GM12878 (cell line): ENCODE results near the gene TCERG1. TPM values are rescaled to one million over a fixed set of nuclear protein-coding genes. Genes with fewer than 3 reads are reported as not detected.

Experiments used
- ATAC-seq: fragments of 200-7000 bp; cut with Tn5 transposase; 3 replicates; pipeline ENCODE4 v1.9.1; 2020; ENCODE audit warnings: mild to moderate bottlenecking, moderate library complexity
- BruUV-seq: library from RNA; stranded (reverse); fragments of 400-500 nt; replicated peaks from 2 replicates; lab custom pipeline; 2021; lab: Mats Ljungman, UMichigan
- CTCF ChIA-PET: fragments of 300-600 bp; sonication (Branson Sonifier 250); formaldehyde crosslinking; extraction: SDS; loops from one replicate; lab custom pipeline; 2021; ENCODE audit warnings: inconsistent platforms; lab: Yijun Ruan, JAX
- POLR2A ChIA-PET: fragments of 350-600 bp; formaldehyde crosslinking; extraction: SDS; loops from one replicate; lab custom pipeline; 2021; ENCODE audit warnings: inconsistent platforms; lab: Charles Lee
- RAD21 ChIA-PET: fragments of 300-600 bp; sonication (Branson Sonifier 250); formaldehyde crosslinking; loops from one replicate; lab custom pipeline; 2023; ENCODE audit warnings: antibody characterized with exemption; ENCODE audit not compliant: unreplicated experiment; lab: Charles Lee
- SMC1A ChIA-PET: fragments of 300-600 bp; sonication (Branson Sonifier 250); formaldehyde crosslinking; loops from one replicate; lab custom pipeline; 2023; ENCODE audit not compliant: unreplicated experiment, uncharacterized antibody; lab: Charles Lee
- DNase-seq: peaks from one replicate; pipeline ENCODE4 v3.0.0-alpha.2; 2011; ENCODE audit warnings: low read depth, low spot score
- FAIRE-seq: peaks from 3 replicates; lab custom pipeline; 2011; peaks lifted over from hg19 to GRCh38; lab: Jason Lieb, UNC
- H2AFZ ChIP-seq: 2 replicates; pipeline ENCODE4 v1.6.0; 2011; ENCODE audit warnings: low read depth, low read length, control low read depth; ENCODE audit not compliant: control insufficient read depth
- H3K27ac ChIP-seq: 2 replicates; pipeline ENCODE4 v1.5.1; 2011; ENCODE audit warnings: control low read depth; ENCODE audit not compliant: control insufficient read depth, insufficient read depth
- H3K27me3 ChIP-seq, 2 experiments: replicated peaks in 1 of 2; 2 replicates each; pipeline versions ENCODE4 v1.6.0 to v1.6.1; 2011; ENCODE audit warnings: low read length in 1 of 2; ENCODE audit not compliant: control insufficient read depth in 2 of 2, insufficient read depth in 2 of 2
- H3K36me3 ChIP-seq, 2 experiments: 2 replicates each; pipeline ENCODE4 v1.5.1; 2011; ENCODE audit warnings: low read length in 1 of 2; ENCODE audit not compliant: control insufficient read depth in 2 of 2, insufficient read depth in 2 of 2
- H3K4me1 ChIP-seq: 2 replicates; pipeline ENCODE4 v1.6.1; 2011; ENCODE audit warnings: mild to moderate bottlenecking, low read length, moderate library complexity, mixed read lengths; ENCODE audit not compliant: control insufficient read depth, insufficient read depth
- H3K4me2 ChIP-seq: 2 replicates; pipeline ENCODE4 v1.6.0; 2011; ENCODE audit warnings: control low read depth; ENCODE audit not compliant: control insufficient read depth, insufficient read depth
- H3K4me3 ChIP-seq: fragments of 200-600 bp; sonication (generic); 2 replicates; pipeline ENCODE4 v1.5.1; 2016
- H3K79me2 ChIP-seq: 2 replicates; pipeline ENCODE4 v1.6.0; 2011; ENCODE audit warnings: low read length; ENCODE audit not compliant: control insufficient read depth, insufficient read depth
- H3K9ac ChIP-seq: 2 replicates; pipeline ENCODE4 v1.8.0; 2011; ENCODE audit warnings: low read length, control low read depth, mixed read lengths; ENCODE audit not compliant: control insufficient read depth, insufficient read depth
- H3K9me3 ChIP-seq: replicated peaks from 3 replicates; pipeline ENCODE4 v1.5.1; 2011; ENCODE audit warnings: mild to moderate bottlenecking, low read length; ENCODE audit not compliant: control insufficient read depth, insufficient read depth
- H4K20me1 ChIP-seq: 2 replicates; pipeline ENCODE4 v1.6.0; 2011; ENCODE audit not compliant: control insufficient read depth, insufficient read depth
- CTCF ChIP-seq, 3 experiments: IDR thresholded peaks in 2 of 3; conservative IDR thresholded peaks in 1 of 3; 2 replicates each; pipeline ENCODE4 v1.5.1; 2011; ENCODE audit warnings: low read depth in 3 of 3, low read length in 3 of 3, mild to moderate bottlenecking in 3 of 3, control low read depth in 2 of 3, moderate library complexity in 2 of 3, inconsistent platforms in 1 of 3, mixed read lengths in 1 of 3; ENCODE audit not compliant: control insufficient read depth in 2 of 3, insufficient read depth in 1 of 3; ENCODE audit errors: extremely low read depth in 1 of 3
- ELK1 ChIP-seq: IDR thresholded peaks from 2 replicates; pipeline ENCODE4 v1.6.1; 2012; ENCODE audit warnings: low read depth, low read length, improper control_type of control experiment
- IKZF1 ChIP-seq: fragments of 450-650 bp; conservative IDR thresholded peaks from 2 replicates; pipeline ENCODE4 v1.6.1; 2017; ENCODE audit warnings: antibody characterized with exemption, mild to moderate bottlenecking
- JUNB ChIP-seq: IDR thresholded peaks from 2 replicates; pipeline ENCODE4 v1.6.1; 2016; ENCODE audit warnings: antibody characterized with exemption, mild to moderate bottlenecking
- POLR2AphosphoS5 ChIP-seq: IDR thresholded peaks from 2 replicates; pipeline ENCODE4 v1.6.1; 2011; ENCODE audit warnings: mild to moderate bottlenecking, low read length, inconsistent platforms
- PRDM15 ChIP-seq: fragments of 450-650 bp; formaldehyde crosslinking; IDR thresholded peaks from 2 replicates; pipeline ENCODE4 v1.4.0; 2020; ENCODE audit warnings: mild to moderate bottlenecking, moderate library complexity
- RB1 ChIP-seq: fragments of 450-650 bp; formaldehyde crosslinking; IDR thresholded peaks from 2 replicates; pipeline ENCODE4 v1.6.1; 2017; ENCODE audit warnings: mild to moderate bottlenecking, borderline replicate concordance
- SIX5 ChIP-seq: IDR thresholded peaks from 2 replicates; pipeline ENCODE4 v1.6.1; 2011; ENCODE audit warnings: mild to moderate bottlenecking, low read depth, low read length, moderate library complexity; ENCODE audit not compliant: severe bottlenecking
- USF2 ChIP-seq: IDR thresholded peaks from 2 replicates; pipeline ENCODE4 v1.6.1; 2011; ENCODE audit warnings: low read depth, low read length, improper control_type of control experiment, borderline replicate concordance
- WGBS: methylation state at CpG from one replicate; pipeline ENCODE4 v1.1.6; 2016; ENCODE audit warnings: low lambda C conversion rate; ENCODE audit not compliant: insufficient replicate concordance, insufficient coverage; ENCODE audit errors: missing lambda C conversion rate; 5-methylcytosine and 5-hydroxymethylcytosine counted together
- in situ Hi-C: fragments of 300-500 bp; cut with MboI; formaldehyde crosslinking; loops from 9 replicates; pipeline ENCODE4 v1.14.3; 2018; ENCODE audit warnings: mixed read lengths
- intact Hi-C: fragments of 100-400 bp; cut with micrococcal nuclease; formaldehyde crosslinking; loops from one replicate; pipeline ENCODE4 v1.14.2; 2022; ENCODE audit not compliant: unreplicated experiment
- polyA plus RNA-seq, 11 experiments: library from polyadenylated mRNA; depleted of rRNA in 4 of 11; unstranded in 6 of 11; stranded (reverse) in 5 of 11; fragments of >200 nt; fragmentation: Nextera tagmentation in 4 of 11; fragmentation: Illumina TruSeq in 1 of 11; extraction: Ambion mirVana in 4 of 11; extraction: Trizol in 1 of 11; gene quantifications; 1 replicate in 1 of 11; 2 replicates in 10 of 11; pipeline versions ENCODE4 v1.2.1 to v1.2.3, GENCODE V29; 2011 to 2016; ENCODE audit warnings: inconsistent platforms in 2 of 11, missing spikeins in 2 of 11, low read depth in 1 of 11
- total RNA-seq, 4 experiments: library from RNA; depleted of rRNA in 3 of 4; stranded (reverse); fragments of >200 nt in 3 of 4; fragmentation: Illumina TruSeq in 1 of 4; extraction: Trizol in 1 of 4; gene quantifications; 2 replicates each; pipeline versions ENCODE4 v1.2.1 to v1.2.3, GENCODE V29; 2013 to 2021

Gene TCERG1
- total and polyA plus RNA-seq, 10 of the 15 experiments (the other 5 are each of a cell fraction or from before 2014, with no cell fraction given), result 51.5 to 131 (median 91.6) TPM

- peaks cover 7 to 46% of the 10 kb centered on the region in 2 experiments for H3K36me3 ChIP-seq
- no peak overlapping the region for H3K27ac ChIP-seq
- ChIA-PET SMC1A (no interaction called here), POLR2A (no interaction called here), CTCF (no interaction called here), RAD21 (no interaction called here)
- in situ Hi-C loops, result no loop called here
- no peaks in the 10 kb centered on the region for H3K79me2 ChIP-seq
- 74% methylated on average over 4 of the region's 4 CpGs for WGBS
- H3K27me3 ChIP-seq, result no peaks in the 10 kb centered on the region
- no peak overlapping the region for H2AFZ ChIP-seq
- DNase-seq (no peak), FAIRE-seq (no peak), ATAC-seq (peak; percentile 64)
- no peaks in the 10 kb centered on the region for H3K9me3 ChIP-seq
- no TSS peak for BruUV-seq
- TF ChIP-seq PRDM15 (CRISPR knock-in tag), result no peak
- TF ChIP-seq ELK1, result no peak
- TF ChIP-seq JUNB, result no peak
- no peak for TF ChIP-seq RB1
- TF ChIP-seq SIX5, result no peak
- peak in 2 of 3 experiments; percentile 31 to 47; a peak in 4 of 6 replicates for TF ChIP-seq CTCF (IDR thresholded peaks at IDR 0.05 in 2 of 3, conservative IDR thresholded peaks at IDR 0.05 in 1 of 3; ENCODE audit: control insufficient read depth in 2 of 3, extremely low read depth in 1 of 3, insufficient read depth in 1 of 3, low read depth in 3 of 3, low read length in 3 of 3)
- no peak for TF ChIP-seq IKZF1
- no peak for TF ChIP-seq USF2
- TF ChIP-seq POLR2AphosphoS5, result no peak
- no peak overlapping the region for H3K4me3 ChIP-seq
- intact Hi-C loops, result no loop called here
- H4K20me1 ChIP-seq, result no peaks in the 10 kb centered on the region; the same call in 1 of the 2 replicates
- no peak overlapping the region for H3K4me2 ChIP-seq
- no peak overlapping the region for H3K9ac ChIP-seq
- H3K4me1 ChIP-seq, result no peaks in the 10 kb centered on the region
Measured at GRCh38 chr5:146475190-146475780, 28.2 kb downstream of the TCERG1 start.
